ENCODE results near the gene TRANK1.
"Not testable (repeated sequence)": the region's sequence is repeated elsewhere in the genome, so short reads cannot be mapped to it uniquely, and the experiment has no call there.

The TRANK1 gene

DNA sequence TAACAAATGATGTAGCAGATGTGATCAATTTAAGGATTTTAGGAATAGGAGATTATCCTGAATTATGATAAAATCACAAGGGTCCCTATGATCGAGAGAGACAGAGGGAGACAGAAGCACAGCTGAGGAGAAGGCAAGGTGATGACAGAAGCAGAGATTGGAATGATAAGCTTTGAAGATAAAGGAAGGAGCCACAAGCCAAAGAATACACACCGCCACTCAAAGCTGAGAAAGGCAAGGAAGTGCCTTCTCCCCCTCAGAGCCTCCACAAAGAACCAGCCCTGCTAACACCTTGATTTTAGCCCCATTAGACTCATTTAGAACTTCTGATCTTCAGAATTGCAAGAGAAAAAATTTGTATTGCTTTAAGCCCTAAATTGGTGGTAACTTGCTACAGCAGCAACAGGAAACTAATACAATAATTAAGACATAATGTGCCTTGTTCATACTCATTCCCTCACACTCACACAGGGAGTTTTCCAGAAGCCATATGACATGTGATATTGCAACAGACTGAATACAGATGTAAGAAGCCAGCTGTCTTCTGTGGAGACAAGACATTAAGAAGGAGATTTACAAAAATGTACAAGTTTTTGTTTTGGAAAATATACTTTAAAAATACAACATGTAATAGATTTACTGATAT, 38.2 kb downstream of the TRANK1 start:
- TF ChIP-seq, protein P1, sequence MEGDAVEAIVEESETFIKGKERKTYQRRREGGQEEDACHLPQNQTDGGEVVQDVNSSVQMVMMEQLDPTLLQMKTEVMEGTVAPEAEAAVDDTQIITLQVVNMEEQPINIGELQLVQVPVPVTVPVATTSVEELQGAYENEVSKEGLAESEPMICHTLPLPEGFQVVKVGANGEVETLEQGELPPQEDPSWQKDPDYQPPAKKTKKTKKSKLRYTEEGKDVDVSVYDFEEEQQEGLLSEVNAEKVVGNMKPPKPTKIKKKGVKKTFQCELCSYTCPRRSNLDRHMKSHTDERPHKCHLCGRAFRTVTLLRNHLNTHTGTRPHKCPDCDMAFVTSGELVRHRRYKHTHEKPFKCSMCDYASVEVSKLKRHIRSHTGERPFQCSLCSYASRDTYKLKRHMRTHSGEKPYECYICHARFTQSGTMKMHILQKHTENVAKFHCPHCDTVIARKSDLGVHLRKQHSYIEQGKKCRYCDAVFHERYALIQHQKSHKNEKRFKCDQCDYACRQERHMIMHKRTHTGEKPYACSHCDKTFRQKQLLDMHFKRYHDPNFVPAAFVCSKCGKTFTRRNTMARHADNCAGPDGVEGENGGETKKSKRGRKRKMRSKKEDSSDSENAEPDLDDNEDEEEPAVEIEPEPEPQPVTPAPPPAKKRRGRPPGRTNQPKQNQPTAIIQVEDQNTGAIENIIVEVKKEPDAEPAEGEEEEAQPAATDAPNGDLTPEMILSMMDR (IDR thresholded peaks at IDR 0.05; ENCODE audit: insufficient read depth, low read depth, low read length, missing control alignments): no peak
- H3K4me3 ChIP-seq (ENCODE audit: low read length): no peak overlapping the region
- peak; percentile 54 for DNase-seq (ENCODE audit: low read depth)

DNA sequence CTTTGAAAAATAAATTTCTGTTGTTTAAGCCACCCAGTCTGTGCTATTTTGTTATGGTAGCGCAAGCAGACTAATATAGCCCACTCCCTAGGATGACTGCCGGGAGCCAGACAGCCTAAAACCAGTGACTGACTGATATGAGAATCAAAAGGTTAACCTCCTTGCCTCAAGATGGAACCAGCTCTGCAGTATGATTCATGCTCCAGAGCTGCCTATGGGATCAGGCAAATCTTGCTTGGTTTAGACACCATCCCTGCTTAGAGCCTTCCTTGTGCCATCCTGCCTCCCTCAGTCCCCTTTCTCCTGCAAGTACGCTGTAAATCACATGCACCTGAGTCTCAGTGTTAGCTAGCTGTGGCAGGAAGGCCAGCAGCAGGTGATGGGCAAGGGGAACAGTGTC, 39.3 kb downstream of the TRANK1 start:
- TF ChIP-seq, protein P1 (IDR thresholded peaks at IDR 0.05; ENCODE audit: insufficient read depth, low read depth, low read length, missing control alignments): no peak
- peak; percentile 38 for DNase-seq (ENCODE audit: low read depth)
- no peak overlapping the region for H3K4me3 ChIP-seq (ENCODE audit: low read length)

DNA sequence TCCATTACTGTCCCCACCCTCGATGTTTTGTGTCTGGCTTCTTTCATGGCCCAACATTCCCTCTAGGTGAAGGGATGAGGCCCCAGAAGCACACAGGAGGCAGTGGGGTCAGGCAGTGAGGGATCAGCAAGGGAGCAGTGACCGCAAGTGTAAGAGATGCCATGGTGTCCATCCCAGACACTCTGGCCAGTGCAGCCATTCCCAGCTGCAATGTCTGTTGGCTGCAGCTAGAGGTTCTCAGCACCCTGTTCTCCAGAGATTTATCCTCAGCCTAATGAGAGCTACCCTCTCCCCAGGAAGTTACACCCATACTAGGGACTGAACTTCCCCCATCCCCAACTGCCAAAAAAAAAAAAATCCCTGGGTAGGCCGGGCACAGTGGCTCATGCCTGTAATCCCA, 40.2 kb downstream of the TRANK1 start:
- TF ChIP-seq, protein P1 (IDR thresholded peaks at IDR 0.05; ENCODE audit: insufficient read depth, low read depth, low read length, missing control alignments): peak; percentile 48
- H3K4me3 ChIP-seq (ENCODE audit: low read length): no peak overlapping the region
- peak; percentile 23 for DNase-seq (ENCODE audit: low read depth)

DNA sequence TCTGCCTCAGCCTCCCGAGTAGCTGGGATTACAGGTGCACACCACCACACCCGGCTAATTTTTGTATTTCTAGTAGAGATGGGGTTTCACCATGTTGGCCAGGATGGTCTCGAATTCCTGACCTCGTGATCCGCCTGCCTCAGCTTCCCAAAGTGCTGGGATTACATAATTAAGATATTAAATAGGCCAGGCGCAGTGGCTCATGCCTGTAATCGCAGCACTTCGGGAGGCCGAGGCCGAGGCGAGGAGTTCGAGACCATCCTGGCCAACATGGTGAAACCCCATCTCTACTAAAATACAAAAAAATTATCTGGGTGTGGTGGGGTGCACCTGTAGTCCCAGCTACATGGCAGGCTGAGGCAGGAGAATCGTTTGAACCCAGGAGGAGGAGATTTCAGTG, 40.8 kb downstream of the TRANK1 start:
- not testable (repeated sequence) for H3K4me3 ChIP-seq (ENCODE audit: low read length); DNase-seq (ENCODE audit: low read depth)

DNA sequence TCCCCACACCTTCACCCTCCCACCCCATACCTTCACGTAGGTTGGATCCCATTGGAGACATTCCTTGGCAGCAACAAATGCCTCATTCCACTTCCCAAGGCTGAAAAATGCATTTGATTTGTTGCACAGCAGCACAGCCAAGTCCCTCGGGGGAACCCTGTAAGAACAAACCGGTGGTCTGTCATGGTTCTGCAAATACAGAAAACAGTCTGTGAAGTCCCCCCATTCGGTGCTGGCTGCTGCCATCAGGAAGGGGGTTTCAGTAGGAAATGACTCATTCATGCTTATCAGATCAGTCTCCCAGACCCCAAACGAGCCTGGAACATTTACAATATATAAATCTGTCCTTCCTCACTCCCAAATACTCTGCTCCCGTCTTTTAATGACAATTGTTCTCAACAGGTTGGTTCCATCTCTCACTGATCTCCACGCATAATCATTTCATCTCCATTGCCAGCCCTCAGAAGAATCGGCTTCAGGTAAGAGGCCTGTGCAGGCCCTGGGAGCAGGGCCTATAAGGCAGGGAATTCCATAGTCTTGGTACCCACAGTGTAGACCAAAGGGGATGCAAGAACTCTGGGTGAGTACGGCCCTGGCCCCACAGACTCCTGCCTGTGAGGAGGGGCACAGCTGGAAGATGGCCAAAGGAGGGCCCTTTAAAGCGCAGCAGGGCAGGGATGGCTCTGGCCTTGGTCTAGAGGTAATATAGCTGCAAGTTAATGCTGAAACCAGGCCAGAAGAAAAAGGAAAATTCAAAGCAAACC, 41.6 kb downstream of the TRANK1 start:
- H3K4me3 ChIP-seq (ENCODE audit: low read length): no peak overlapping the region
- no peak for DNase-seq (ENCODE audit: low read depth)
- TF ChIP-seq, protein P1 (IDR thresholded peaks at IDR 0.05; ENCODE audit: insufficient read depth, low read depth, low read length, missing control alignments): no peak

DNA sequence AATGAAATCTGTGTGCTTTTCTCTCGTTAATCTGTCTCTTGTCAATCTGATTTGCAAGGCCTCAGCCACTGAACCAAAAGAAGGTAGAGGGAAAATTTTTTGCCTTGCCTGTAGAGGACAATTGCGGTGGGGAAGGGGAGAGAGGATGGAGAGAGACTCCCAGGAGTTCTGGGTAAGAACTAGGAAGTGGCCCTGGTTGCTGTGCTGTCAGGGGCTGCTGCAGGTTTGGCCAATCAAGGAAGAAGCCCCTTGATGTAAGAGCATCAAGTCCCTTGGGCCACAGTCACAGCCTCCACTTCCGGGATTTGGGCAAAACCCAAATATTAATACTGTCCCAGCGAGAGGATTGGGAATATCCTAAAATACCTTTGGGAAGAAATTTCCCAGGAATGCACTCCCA, 43.3 kb downstream of the TRANK1 start:
- H3K4me3 ChIP-seq (ENCODE audit: low read length): no peak overlapping the region
- TF ChIP-seq, protein P1 (IDR thresholded peaks at IDR 0.05; ENCODE audit: insufficient read depth, low read depth, low read length, missing control alignments): no peak
- DNase-seq (ENCODE audit: low read depth): no peak

DNA sequence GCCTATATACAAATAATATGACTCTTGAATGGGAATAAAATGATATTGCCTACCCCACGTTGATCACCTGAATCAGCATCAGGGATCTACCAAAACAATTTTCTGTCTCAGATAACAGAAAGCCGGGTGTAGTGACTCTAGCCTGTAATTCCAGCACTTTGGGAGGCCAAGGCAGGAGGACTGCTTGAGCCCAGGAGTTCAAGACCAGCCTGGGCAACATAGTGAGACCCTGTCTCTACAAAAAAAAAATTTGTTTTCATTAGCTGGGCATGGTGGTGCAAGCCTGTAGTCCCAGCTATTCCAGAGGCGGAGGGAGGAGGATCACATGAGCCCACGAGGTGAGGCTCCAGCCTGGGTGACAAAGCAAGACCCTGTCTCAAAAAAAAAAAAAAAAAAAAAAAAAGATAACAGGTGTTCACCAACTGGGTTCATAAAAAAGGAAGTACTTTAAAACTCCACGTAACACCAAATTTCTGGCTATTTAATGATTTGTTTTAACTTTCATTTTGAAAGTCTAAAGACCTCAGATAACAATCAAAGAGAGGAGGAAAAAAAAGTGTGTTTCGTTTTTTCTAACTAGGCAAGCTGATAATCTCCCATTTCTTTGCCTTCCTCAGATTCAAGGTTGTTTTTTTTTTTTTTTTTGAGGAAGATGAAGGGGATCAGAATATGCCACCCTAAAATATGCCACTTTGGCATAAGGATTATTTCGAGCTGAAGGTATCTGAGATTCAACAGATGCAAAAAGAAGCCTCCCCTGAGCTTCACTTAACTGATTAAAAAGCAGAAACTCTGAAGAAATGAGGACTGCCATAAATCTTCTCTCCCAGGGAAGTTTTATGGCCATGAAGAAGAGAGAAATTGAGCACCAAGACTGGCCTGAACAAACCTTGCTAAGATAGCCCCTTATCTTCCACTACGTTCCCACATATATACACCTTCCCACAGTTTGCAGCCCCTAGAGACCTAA, 44.1 kb downstream of the TRANK1 start:
- H3K4me3 ChIP-seq (ENCODE audit: low read length): no peak overlapping the region
- TF ChIP-seq, protein P1 (IDR thresholded peaks at IDR 0.05; ENCODE audit: insufficient read depth, low read depth, low read length, missing control alignments): no peak
- no peak for DNase-seq (ENCODE audit: low read depth)

Data from epithelial cell of esophagus (primary cell).